Upper lobe of left lung (tissue), 4 donors: ENCODE results near the gene SMG7.

ENCODE experiments used
- POLR2A ChIP-seq, 4 donors: fragments of 450-650 bp; IDR thresholded peaks; one replicate each; pipeline ENCODE4 v1.5.1; 2016 to 2017; ENCODE audit warnings: antibody characterized with exemption in 4 of 4, mild to moderate bottlenecking in 2 of 4
- POLR2AphosphoS5 ChIP-seq, 2 donors: sonication (generic); formaldehyde crosslinking; IDR thresholded peaks; one replicate each; pipeline ENCODE4 v1.5.1; 2017; ENCODE audit warnings: antibody characterized with exemption in 2 of 2
- TF ChIP-seq, protein P1 (sequence below), 6 experiments: fragments of 450-650 bp in 4 of 6; fragments of 200-600 bp in 2 of 6; sonication (generic) in 2 of 6; IDR thresholded peaks; one replicate each; pipeline ENCODE4 v1.5.1; 2016 to 2019; ENCODE audit warnings: antibody characterized with exemption in 6 of 6

- peak in 2 of 4 donors; percentile 19 to 48 for TF ChIP-seq POLR2A (IDR thresholded peaks at IDR 0.05)
- TF ChIP-seq, protein P1, sequence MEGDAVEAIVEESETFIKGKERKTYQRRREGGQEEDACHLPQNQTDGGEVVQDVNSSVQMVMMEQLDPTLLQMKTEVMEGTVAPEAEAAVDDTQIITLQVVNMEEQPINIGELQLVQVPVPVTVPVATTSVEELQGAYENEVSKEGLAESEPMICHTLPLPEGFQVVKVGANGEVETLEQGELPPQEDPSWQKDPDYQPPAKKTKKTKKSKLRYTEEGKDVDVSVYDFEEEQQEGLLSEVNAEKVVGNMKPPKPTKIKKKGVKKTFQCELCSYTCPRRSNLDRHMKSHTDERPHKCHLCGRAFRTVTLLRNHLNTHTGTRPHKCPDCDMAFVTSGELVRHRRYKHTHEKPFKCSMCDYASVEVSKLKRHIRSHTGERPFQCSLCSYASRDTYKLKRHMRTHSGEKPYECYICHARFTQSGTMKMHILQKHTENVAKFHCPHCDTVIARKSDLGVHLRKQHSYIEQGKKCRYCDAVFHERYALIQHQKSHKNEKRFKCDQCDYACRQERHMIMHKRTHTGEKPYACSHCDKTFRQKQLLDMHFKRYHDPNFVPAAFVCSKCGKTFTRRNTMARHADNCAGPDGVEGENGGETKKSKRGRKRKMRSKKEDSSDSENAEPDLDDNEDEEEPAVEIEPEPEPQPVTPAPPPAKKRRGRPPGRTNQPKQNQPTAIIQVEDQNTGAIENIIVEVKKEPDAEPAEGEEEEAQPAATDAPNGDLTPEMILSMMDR (IDR thresholded peaks at IDR 0.05): no peak
- peak in 1 of 2 donors; percentile 2 for TF ChIP-seq POLR2AphosphoS5 (IDR thresholded peaks at IDR 0.05)
These were observed at the start of gene SMG7 for GRCh38 chr1:183472488-183473216.
